GM18498 (cell line): ENCODE data around the gene ACVR1B.

Experiments used
- ATAC-seq: cut with Tn5 transposase; IDR thresholded peaks from one replicate; pipeline ENCODE4 v1.9.1; 2021; ENCODE audit warnings: mild to moderate bottlenecking, moderate library complexity; ENCODE audit not compliant: unreplicated experiment

The ACVR1B gene

GRCh38 chr12:52042706-52043385 lies 91.3 kb downstream of the ACVR1B start:
- ATAC-seq, result no peak

- no peak for ATAC-seq
Measured at GRCh38 chr12:52043386-52044212, 92.1 kb downstream of the ACVR1B start.

- no peak for ATAC-seq
Measured at GRCh38 chr12:52044292-52044983, 92.9 kb downstream of the ACVR1B start.

GRCh38 chr12:52045794-52046199 lies 94.3 kb downstream of the ACVR1B start:
- no peak for ATAC-seq
